Activated CD4-positive, alpha-beta T cell treated with anti-CD3 and anti-CD28 coated beads for 36 hours (primary cell): ENCODE data around the gene TAS2R43. TPM values are rescaled to one million over a fixed set of nuclear protein-coding genes. Genes with fewer than 3 reads are reported as not detected.
"Not testable (repeated sequence)": the region's sequence is repeated elsewhere in the genome, so short reads cannot be mapped to it uniquely, and the experiment has no call there.

ENCODE experiments used
- ATAC-seq: fragments of 200-7000 bp; cut with Tn5 transposase; one replicate; pipeline ENCODE4 v1.10.0; 2021; ENCODE audit warnings: mild to moderate bottlenecking, moderate library complexity
- CTCF ChIA-PET: fragments of 350-600 bp; sonication (Branson Sonifier 250); formaldehyde crosslinking; loops from one replicate; lab custom pipeline; 2021; ENCODE audit warnings: antibody characterized with exemption; lab: Charles Lee
- POLR2A ChIA-PET: fragments of 350-600 bp; sonication (Branson Sonifier 250); formaldehyde crosslinking; loops from one replicate; lab custom pipeline; 2021; ENCODE audit warnings: antibody characterized with exemption, inconsistent platforms; lab: Charles Lee
- DNase-seq: peaks from one replicate; pipeline ENCODE4 v3.0.0-alpha.2; 2020
- H3K27ac Mint-ChIP-seq: one replicate; pipeline ENCODE4 v1.8.0; 2021; ENCODE audit warnings: mixed read lengths
- H3K27me3 Mint-ChIP-seq: one replicate; pipeline ENCODE4 v1.8.0; 2021; ENCODE audit warnings: mixed read lengths
- H3K36me3 Mint-ChIP-seq: one replicate; pipeline ENCODE4 v1.8.0; 2021; ENCODE audit warnings: low read depth, mixed read lengths
- H3K4me1 Mint-ChIP-seq: one replicate; pipeline ENCODE4 v1.8.0; 2021; ENCODE audit warnings: mixed read lengths
- H3K4me3 Mint-ChIP-seq: one replicate; pipeline ENCODE4 v1.8.0; 2021; ENCODE audit warnings: mild to moderate bottlenecking, moderate library complexity, mixed read lengths
- H3K9me3 Mint-ChIP-seq: one replicate; pipeline ENCODE4 v1.8.0; 2021; ENCODE audit warnings: low read depth, mixed read lengths
- intact Hi-C, 2 experiments: fragments of 100-400 bp; cut with DNase I in 1 of 2; cut with micrococcal nuclease in 1 of 2; formaldehyde crosslinking; loops; one replicate each; pipeline versions ENCODE4 v1.14.2 to v1.15.1; 2022 to 2024; cut with DNase I, micrococcal nuclease
- total RNA-seq, 2 experiments: library from RNA; stranded (reverse); gene quantifications; one replicate each; pipeline ENCODE4 v1.2.3, GENCODE V29; 2021

TAS2R43 gene
- total RNA-seq, 2 experiments from 2014 or later = 0.64 to 0.81 TPM

DNA sequence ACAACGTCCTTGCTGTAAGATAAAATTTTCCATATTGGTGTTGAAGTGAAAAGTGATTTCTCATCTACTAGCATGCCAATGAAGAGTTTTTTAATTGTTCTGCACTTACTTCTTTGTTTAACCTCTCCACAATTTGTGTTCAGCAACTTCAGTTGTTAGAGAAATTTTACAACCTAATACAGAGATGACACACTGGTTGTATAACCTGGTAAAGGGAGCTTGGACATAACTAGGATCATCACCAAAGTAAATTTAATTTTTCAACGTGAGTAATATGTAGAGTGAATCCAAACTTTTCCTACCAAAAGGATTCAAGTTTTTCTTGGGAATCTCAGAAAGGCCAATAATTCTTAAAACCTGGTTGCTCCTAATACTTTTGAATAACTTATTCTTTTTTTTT, 13.4 kb upstream of the TAS2R43 start:
- ChIA-PET POLR2A (no interaction called here), CTCF (no interaction called here)
- peaks cover 74% of the 10 kb centered on the region for H3K36me3 Mint-ChIP-seq
- peaks cover 21% of the 10 kb centered on the region for H3K9me3 Mint-ChIP-seq
- H3K4me1 Mint-ChIP-seq = peaks cover 23% of the 10 kb centered on the region
- no peak overlapping the region for H3K4me3 Mint-ChIP-seq
- H3K27ac Mint-ChIP-seq = no peak overlapping the region
- DNase-seq = no peak
- ATAC-seq = no peak
- H3K27me3 Mint-ChIP-seq = no peaks in the 10 kb centered on the region
- intact Hi-C loops = no loop called here

DNA sequence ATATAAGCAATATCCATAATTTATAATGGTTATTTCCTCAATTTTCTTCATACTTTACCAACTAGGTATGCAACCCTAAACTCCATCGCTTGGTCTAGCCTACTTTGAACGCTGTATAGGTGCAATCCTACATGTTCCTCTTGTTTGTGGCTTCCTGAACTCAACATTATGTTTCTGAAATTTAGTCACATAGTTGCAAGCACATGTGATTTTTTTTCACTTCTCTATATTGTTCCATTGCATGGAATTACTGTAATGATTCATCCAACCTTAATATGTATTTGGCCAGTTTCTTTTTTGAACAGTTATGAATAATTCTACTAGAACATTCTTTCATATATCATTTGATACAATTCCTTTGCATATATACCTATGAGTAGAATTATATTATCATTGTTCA, 2.8 kb upstream of the TAS2R43 start:
- H3K9me3 Mint-ChIP-seq, H3K27me3 Mint-ChIP-seq, H3K4me3 Mint-ChIP-seq, DNase-seq, H3K27ac Mint-ChIP-seq, CTCF ChIA-PET, POLR2A ChIA-PET, intact Hi-C loops: not testable (repeated sequence)
- Mint-ChIP-seq H3K36me3 (peaks cover 38% of the 10 kb centered on the region), H3K4me1 (peaks cover 14% of the 10 kb centered on the region)
- ATAC-seq = peak; percentile 84

DNA sequence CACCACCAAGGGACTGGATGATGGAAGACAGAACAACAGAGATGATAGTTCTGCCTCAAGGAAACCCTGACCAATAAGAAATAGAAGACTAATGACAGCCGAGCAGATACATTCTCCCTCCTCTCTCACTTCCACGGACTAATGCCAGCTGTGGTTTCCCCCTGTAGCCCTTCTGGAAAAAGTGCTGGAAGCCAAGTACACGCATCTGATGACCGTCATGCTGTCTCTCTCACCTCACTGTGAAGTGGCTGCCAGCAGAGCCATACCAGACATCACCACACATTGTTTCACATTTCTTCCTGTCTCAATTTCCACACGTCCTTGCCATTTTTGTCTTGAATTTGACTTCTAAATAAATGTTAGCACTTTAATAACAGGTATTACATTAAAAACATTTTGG, 2.9 kb downstream of the TAS2R43 start:
- DNase-seq (no peak), ATAC-seq (no peak)
- Mint-ChIP-seq H3K27ac (no peak overlapping the region), H3K4me3 (no peak overlapping the region), H3K4me1 (peaks cover 15% of the 10 kb centered on the region), H3K9me3 (peaks cover 3% of the 10 kb centered on the region), H3K27me3 (no peaks in the 10 kb centered on the region), H3K36me3 (peaks cover 37% of the 10 kb centered on the region)
- ChIA-PET POLR2A (no interaction called here), CTCF (no interaction called here)
- intact Hi-C loops = loop anchor here in 1 of 2 experiments (10.0 kb wide), 1 partner anchor 784 kb away; the partner anchor contains the start of gene KLRD1

DNA sequence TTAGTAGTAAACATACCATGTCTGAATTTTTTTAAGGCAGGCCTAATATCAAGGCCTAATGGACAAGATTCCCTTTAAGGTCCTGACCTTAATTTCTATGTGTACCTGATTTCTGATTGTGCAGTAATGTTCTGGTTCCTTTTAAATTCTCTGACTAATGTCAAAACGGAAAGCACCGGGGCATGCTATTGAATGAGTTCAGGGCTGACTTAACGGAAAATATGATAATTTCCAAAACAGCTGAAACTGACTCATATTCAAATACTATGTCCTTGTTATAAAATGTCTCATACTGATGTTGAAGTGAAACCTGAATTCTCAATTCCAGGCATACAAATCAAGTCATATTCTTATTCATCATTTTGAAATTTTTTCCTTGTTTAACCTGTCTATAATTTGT, 6.7 kb downstream of the TAS2R43 start:
- Mint-ChIP-seq H3K27ac (peak overlapping the region; percentile 31), H3K4me1 (peaks cover 13% of the 10 kb centered on the region), H3K36me3 (peaks cover 36% of the 10 kb centered on the region), H3K27me3 (no peaks in the 10 kb centered on the region), H3K4me3 (no peak overlapping the region), H3K9me3 (peaks cover 13% of the 10 kb centered on the region)
- ChIA-PET POLR2A (no interaction called here), CTCF (interaction anchor here (1.6 kb wide), 1 partner anchor 78 kb away, joined by 3 read pairs; no protein-coding TSS in a partner anchor)
- DNase-seq (peak; percentile 57), ATAC-seq (peak; percentile 90)
- intact Hi-C loops = loop anchor here in 1 of 2 experiments (1.0 to 10.0 kb wide), 3 partner anchors 86 to 781 kb away; partner anchors contain the start of genes KLRD1 and SMIM10L1

DNA sequence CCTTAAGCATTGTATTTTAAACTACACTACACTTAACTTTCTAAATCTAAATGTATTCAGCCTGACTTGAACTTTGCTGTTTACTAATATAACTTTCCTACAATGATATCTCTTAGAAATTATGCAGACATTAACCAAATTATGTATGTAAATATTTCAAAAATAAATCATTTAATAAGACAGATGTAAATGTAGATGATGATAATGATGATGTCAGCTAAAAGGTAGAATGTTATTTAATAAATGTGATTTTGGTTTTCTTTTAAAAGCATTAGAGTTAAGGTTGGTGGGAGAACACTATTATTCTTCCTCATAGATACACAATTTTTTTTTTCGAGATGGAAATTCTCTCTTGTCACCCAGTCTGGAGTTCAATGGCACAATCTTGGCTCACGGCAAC, 10.1 kb downstream of the TAS2R43 start:
- ATAC-seq = no peak
- Mint-ChIP-seq H3K27me3 (no peaks in the 10 kb centered on the region), H3K36me3 (peaks cover 32% of the 10 kb centered on the region), H3K27ac (no peak overlapping the region), H3K4me1 (peaks cover 34% of the 10 kb centered on the region), H3K9me3 (peaks cover 15% of the 10 kb centered on the region), H3K4me3 (no peak overlapping the region)
- ChIA-PET CTCF (interaction anchor here (1.5 kb wide), 1 partner anchor 90 kb away, joined by 3 read pairs; the partner anchor contains the start of gene SMIM10L1), POLR2A (no interaction called here)
- intact Hi-C loops = loop anchor here in 1 of 2 experiments (10.0 kb wide), 1 partner anchor 777 kb away; the partner anchor contains the start of gene KLRD1
- DNase-seq = no peak

DNA sequence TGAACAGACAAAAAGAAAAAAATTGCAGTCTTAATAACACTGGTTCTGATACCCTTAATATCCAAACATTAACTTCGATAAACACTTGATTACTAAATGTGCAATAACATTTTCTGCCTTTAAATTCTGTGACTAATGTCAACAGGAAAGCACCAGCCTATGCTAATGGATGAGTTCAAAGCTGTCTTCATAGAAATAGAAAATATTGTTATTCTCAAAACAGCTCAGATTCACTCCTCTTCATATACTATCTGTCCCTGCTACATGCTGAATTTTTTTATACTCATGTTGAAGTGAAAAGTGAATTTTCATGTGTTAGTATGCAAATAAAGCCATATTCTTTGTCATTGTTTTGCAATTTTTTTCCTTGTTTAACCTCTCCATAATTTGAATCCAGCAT, 13.9 kb downstream of the TAS2R43 start:
- CTCF ChIA-PET = no interaction called here
- no peak for ATAC-seq
- Mint-ChIP-seq H3K4me1 (peaks cover 43% of the 10 kb centered on the region), H3K36me3 (peaks cover 30% of the 10 kb centered on the region), H3K27ac (no peak overlapping the region), H3K27me3 (no peaks in the 10 kb centered on the region), H3K4me3 (no peak overlapping the region), H3K9me3 (peaks cover 8% of the 10 kb centered on the region)
- intact Hi-C loops = no loop called here
- POLR2A ChIA-PET = interaction anchor here (1.0 kb wide), 1 partner anchor 93 kb away, joined by 3 read pairs; the partner anchor contains the start of gene SMIM10L1
- DNase-seq = no peak

DNA sequence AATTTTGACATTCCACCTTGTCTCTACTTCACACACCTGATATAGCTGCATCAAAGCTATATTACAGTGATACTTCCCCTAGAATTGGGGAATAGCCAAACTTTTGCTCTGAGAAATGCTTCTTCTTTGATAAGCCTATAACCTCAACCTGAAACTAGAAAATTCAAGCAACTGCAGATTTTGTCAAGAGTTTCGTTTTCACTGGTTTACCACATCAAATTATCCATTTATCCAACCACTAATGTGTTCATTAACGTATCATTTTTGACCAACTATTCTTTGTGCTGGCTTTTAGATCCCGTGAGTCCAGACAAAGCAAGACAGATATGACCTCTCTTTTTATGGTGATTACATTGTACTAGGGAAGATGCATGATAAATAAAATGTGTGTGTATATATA, 16.5 kb downstream of the TAS2R43 start:
- DNase-seq (no peak), ATAC-seq (no peak)
- Mint-ChIP-seq H3K9me3 (peaks cover 3% of the 10 kb centered on the region), H3K4me1 (peaks cover 46% of the 10 kb centered on the region), H3K27ac (no peak overlapping the region), H3K27me3 (no peaks in the 10 kb centered on the region), H3K36me3 (peaks cover 24% of the 10 kb centered on the region), H3K4me3 (no peak overlapping the region)
- CTCF ChIA-PET = no interaction called here
- intact Hi-C loops = no loop called here
- POLR2A ChIA-PET = no interaction called here

DNA sequence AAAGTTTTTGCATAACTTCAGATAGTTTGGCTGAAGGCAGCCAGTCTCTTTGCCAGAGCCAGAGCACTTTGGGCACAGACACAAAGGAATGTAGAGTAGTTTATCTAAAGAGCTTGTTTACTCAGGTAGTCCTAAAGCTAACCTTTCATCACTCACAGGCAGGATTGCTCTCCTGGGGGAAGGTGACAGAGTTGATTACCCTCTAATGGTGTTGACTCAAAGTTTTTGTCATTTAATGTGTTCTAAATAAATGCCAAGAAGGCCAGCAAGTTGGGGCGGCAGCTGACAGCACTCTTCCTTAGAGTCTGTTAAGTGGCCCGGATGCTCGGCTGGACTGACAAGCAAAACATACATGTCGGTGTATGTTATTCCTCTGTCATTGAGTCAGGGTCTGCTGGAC, 20.7 kb downstream of the TAS2R43 start:
- ATAC-seq (no peak), DNase-seq (no peak)
- Mint-ChIP-seq H3K4me3 (no peak overlapping the region), H3K4me1 (peaks cover 25% of the 10 kb centered on the region), H3K9me3 (no peaks in the 10 kb centered on the region), H3K27me3 (no peaks in the 10 kb centered on the region), H3K36me3 (peaks cover 22% of the 10 kb centered on the region), H3K27ac (no peak overlapping the region)
- ChIA-PET CTCF (no interaction called here), POLR2A (no interaction called here)
- intact Hi-C loops = no loop called here

DNA sequence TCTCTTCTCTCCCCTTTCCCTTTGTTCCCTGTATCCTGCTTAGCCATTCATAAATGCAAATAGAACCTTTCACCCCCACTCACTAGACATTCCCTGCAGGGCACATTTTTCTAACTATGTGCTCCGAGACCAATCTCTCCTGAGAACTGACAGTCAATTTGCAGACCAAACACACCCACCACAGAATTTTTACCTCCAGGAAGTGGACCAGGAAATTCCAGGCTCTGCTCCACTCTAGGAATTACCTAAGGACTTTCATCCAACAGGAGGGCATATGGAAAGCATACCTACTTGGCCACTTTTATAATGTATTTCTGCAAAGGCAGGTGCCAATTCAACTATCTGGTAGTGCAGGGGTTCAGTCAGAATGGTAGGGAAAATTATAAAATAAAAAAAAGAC, 21.1 kb downstream of the TAS2R43 start:
- DNase-seq (no peak), ATAC-seq (no peak)
- Mint-ChIP-seq H3K27ac (no peak overlapping the region), H3K27me3 (no peaks in the 10 kb centered on the region), H3K9me3 (no peaks in the 10 kb centered on the region), H3K4me3 (no peak overlapping the region), H3K4me1 (peaks cover 23% of the 10 kb centered on the region), H3K36me3 (peaks cover 20% of the 10 kb centered on the region)
- ChIA-PET CTCF (no interaction called here), POLR2A (no interaction called here)
- intact Hi-C loops = no loop called here

DNA sequence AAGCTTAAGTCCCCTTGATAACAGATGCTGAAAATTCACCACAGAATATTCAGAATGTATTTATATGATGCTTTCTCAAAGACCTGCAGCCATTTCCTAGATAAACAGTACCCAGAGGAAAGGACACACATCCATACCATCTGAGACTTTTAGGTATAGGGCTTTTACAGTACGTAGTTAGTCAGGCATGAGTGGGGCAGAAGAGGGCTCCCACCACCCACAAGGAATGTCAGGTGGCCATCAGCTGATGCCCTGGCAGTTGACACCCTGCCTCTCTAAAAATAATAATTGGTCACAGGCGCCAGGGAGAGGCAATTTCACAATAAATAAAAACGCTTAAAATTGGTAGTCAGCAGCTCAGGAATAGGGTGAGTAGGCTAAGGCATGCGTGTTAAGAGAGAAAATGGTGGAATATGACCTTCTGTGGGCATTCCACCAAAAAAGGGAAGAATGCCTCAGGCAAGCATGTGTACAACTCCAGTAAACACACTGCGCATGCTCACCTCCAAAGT, 22.2 kb downstream of the TAS2R43 start:
- DNase-seq (no peak), ATAC-seq (no peak)
- no peaks in the 10 kb centered on the region for H3K27me3 Mint-ChIP-seq
- intact Hi-C loops = no loop called here
- H3K27ac Mint-ChIP-seq = no peak overlapping the region
- ChIA-PET CTCF (interaction anchor here (1.0 kb wide), 1 partner anchor 10 kb away, joined by 4 read pairs; no protein-coding TSS in a partner anchor), POLR2A (no interaction called here)
- no peaks in the 10 kb centered on the region for H3K9me3 Mint-ChIP-seq
- H3K36me3 Mint-ChIP-seq = peaks cover 25% of the 10 kb centered on the region
- H3K4me3 Mint-ChIP-seq = no peak overlapping the region
- peaks cover 16% of the 10 kb centered on the region for H3K4me1 Mint-ChIP-seq

DNA sequence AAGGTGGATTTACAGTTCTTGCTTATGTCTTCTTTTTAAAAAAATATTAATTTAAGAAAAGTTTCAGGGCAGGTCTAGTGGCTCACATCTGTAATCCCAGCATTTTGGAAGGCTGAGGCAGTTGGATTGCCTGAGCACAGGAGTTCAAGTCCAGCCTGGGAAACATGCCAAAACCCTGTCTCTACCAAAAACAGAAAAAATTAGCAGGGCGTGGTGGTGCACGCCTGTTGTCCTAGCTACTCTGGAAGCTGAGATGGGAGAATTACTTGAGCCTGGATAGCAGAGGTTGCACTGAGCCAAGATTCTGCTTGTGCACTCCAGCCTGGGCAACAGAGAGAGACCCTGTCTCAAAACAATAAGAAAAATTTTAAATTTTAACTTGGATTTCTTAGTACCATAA, 24.6 kb downstream of the TAS2R43 start:
- ChIA-PET POLR2A (no interaction called here), CTCF (no interaction called here)
- Mint-ChIP-seq H3K4me1 (peaks cover 14% of the 10 kb centered on the region), H3K9me3 (no peaks in the 10 kb centered on the region), H3K36me3 (peaks cover 20% of the 10 kb centered on the region), H3K27ac (no peak overlapping the region), H3K27me3 (no peaks in the 10 kb centered on the region), H3K4me3 (no peak overlapping the region)
- intact Hi-C loops = no loop called here
- ATAC-seq (no peak), DNase-seq (no peak)

DNA sequence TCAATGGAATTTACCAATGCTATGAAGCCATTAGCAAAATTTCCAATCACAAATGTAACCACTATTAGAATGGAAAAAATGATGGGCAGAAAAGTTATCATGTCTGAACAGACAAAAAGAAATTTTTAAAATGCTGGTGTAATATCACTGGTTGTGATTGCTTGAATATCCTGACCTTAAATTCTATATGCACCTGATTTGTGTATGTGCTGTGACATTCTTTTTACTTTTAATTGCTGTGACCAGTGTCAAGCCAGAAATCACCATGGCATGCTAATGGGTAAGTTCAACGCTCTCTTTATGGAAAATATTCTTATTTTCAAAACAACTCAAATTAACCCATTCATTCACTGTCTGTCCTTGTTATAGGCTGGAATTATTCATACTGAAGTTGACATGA, 29.9 kb downstream of the TAS2R43 start, which contains the start of gene TAS2R46:
Gene TAS2R46 (minus strand): TSS at position 101 of the 400 bp plus-strand sequence. CDS start 0 bp downstream, at position 101.
- H3K4me3 Mint-ChIP-seq, H3K36me3 Mint-ChIP-seq, POLR2A ChIA-PET, intact Hi-C loops, H3K9me3 Mint-ChIP-seq, H3K27ac Mint-ChIP-seq, ATAC-seq, DNase-seq, CTCF ChIA-PET, H3K27me3 Mint-ChIP-seq: not testable (repeated sequence)
- peaks cover 16% of the 10 kb centered on the region for H3K4me1 Mint-ChIP-seq
